Posterior vena cava (tissue), 2 donors: ENCODE measurements around the gene CNGB1. TPM values are rescaled to one million over a fixed set of nuclear protein-coding genes. Genes with fewer than 3 reads are reported as not detected.
"Not testable (repeated sequence)": the region's sequence is repeated elsewhere in the genome, so short reads cannot be mapped to it uniquely, and the experiment has no call there.

Experiments
- DNase-seq: peaks from one replicate; pipeline ENCODE4 v3.0.0-alpha.2; 2020; ENCODE audit warnings: low spot score
- intact Hi-C, 2 donors: fragments of 100-400 bp; cut with DNase I; formaldehyde crosslinking; loops; one replicate each; pipeline versions ENCODE4 v1.14.1 to v1.14.2; 2022 to 2023
- total RNA-seq, 2 donors: library from RNA; stranded (reverse); fragmentation: NEBNext Ultra II Directional; extraction: Animal tissue kit (Norgen Biotek cat#: 25700); gene quantifications; one replicate each; pipeline ENCODE4 v1.2.1, GENCODE V29; 2021
- donor health status: DM: yes; HTN: yes; CAD: no.
- donor health status: DM: yes; HTN: yes; CAD: no.

CNGB1 gene
- total RNA-seq, 2 donors from 2014 or later: not detected

- DNase-seq, intact Hi-C loops: not testable (repeated sequence)
Observed at GRCh38 chr16:57857991-57858390, 112.9 kb downstream of the CNGB1 start.

GRCh38 chr16:57855188-57855587 lies 115.7 kb downstream of the CNGB1 start:
- DNase-seq: no peak
- intact Hi-C loops: no loop called here

GRCh38 chr16:57852189-57852588 lies 118.7 kb downstream of the CNGB1 start:
- DNase-seq: no peak
- intact Hi-C loops: no loop called here

- intact Hi-C loops: no loop called here
- no peak for DNase-seq
Observed at GRCh38 chr16:57848181-57848580, 122.7 kb downstream of the CNGB1 start.

- DNase-seq: not testable (repeated sequence)
Observed at GRCh38 chr16:57846931-57847330, 124.0 kb downstream of the CNGB1 start.

GRCh38 chr16:57846078-57846697 lies 124.7 kb downstream of the CNGB1 start:
- intact Hi-C loops: no loop called here
- DNase-seq: no peak

More at GRCh38 chr16:57846931-57847330, 124.0 kb downstream of the CNGB1 start:
- intact Hi-C loops: not testable (repeated sequence)

- intact Hi-C loops: no loop called here
- no peak for DNase-seq
Observed at GRCh38 chr16:57845115-57845514, 125.8 kb downstream of the CNGB1 start.

GRCh38 chr16:57844416-57845030 lies 126.4 kb downstream of the CNGB1 start:
- intact Hi-C loops: no loop called here
- DNase-seq: no peak

- intact Hi-C loops: no loop called here
- DNase-seq: no peak
Observed at GRCh38 chr16:57843400-57843799, 127.5 kb downstream of the CNGB1 start.

GRCh38 chr16:57842601-57843000 lies 128.3 kb downstream of the CNGB1 start:
- intact Hi-C loops: no loop called here
- DNase-seq: no peak

GRCh38 chr16:57840833-57841232 lies 130.1 kb downstream of the CNGB1 start:
- DNase-seq: no peak
- intact Hi-C loops: no loop called here

GRCh38 chr16:57838161-57838560 lies 132.8 kb downstream of the CNGB1 start:
- DNase-seq: peak; percentile 26
- intact Hi-C loops: no loop called here

GRCh38 chr16:57837305-57838125 lies 133.4 kb downstream of the CNGB1 start:
- intact Hi-C loops: no loop called here
- DNase-seq: peak; percentile 53

GRCh38 chr16:57835439-57835838 lies 135.5 kb downstream of the CNGB1 start:
- peak; percentile 22 for DNase-seq
- intact Hi-C loops: not testable (repeated sequence)

GRCh38 chr16:57834936-57835335 lies 136.0 kb downstream of the CNGB1 start:
- DNase-seq: no peak
- intact Hi-C loops: no loop called here

Other genes with a start within 250 kb of the CNGB1 start
- 10 to 100 TPM in 1 of 2 donors, 1 to 10 TPM in 1; 9.1 to 12.8 TPM for gene KATNB1, start 235.4 kb downstream of the CNGB1 start, total RNA-seq
- 10 to 100 TPM; 63.9 to 67.7 TPM for gene KIFC3, start 168.6 kb downstream of the CNGB1 start, total RNA-seq
- 1 to 10 TPM; 7.1 to 7.5 TPM for gene ZNF319, start 29.5 kb upstream of the CNGB1 start, total RNA-seq
- 10 to 100 TPM; 34.1 to 39.0 TPM for gene USB1, start 30.3 kb upstream of the CNGB1 start, total RNA-seq
- gene MMP15, start 54.6 kb upstream of the CNGB1 start, total RNA-seq: 1 to 10 TPM; 4.4 to 5.8 TPM
- gene CFAP20, start 158.3 kb upstream of the CNGB1 start, total RNA-seq: 10 to 100 TPM; 14.5 to 15.3 TPM
- 10 to 100 TPM; 39.9 to 41.8 TPM for gene CSNK2A2, start 227.0 kb upstream of the CNGB1 start, total RNA-seq